ENCODE results near the gene CPVL. TPM values are rescaled to one million over a fixed set of nuclear protein-coding genes. Genes with fewer than 3 reads are reported as not detected.

The CPVL gene
- total and polyA plus RNA-seq, 4 donors = 6.0 to 39.0 (median 12.9) TPM

- H3K9ac ChIP-seq (ENCODE audit: low read depth in 1 of 2, low read length in 2 of 2) = no peak overlapping the region
- no peaks in the 10 kb centered on the region for H3K9me3 ChIP-seq (ENCODE audit: control insufficient read depth in 4 of 4, low read length in 3 of 4)
- no peak overlapping the region for H3K27ac ChIP-seq (ENCODE audit: low read depth in 1 of 2, low read length in 2 of 2)
- no peak overlapping the region for H3K4me3 ChIP-seq (ENCODE audit: low read depth in 1 of 3, low read length in 3 of 3)
- TF ChIP-seq JUND (IDR thresholded peaks at IDR 0.05) = no peak
- TF ChIP-seq, protein P1, sequence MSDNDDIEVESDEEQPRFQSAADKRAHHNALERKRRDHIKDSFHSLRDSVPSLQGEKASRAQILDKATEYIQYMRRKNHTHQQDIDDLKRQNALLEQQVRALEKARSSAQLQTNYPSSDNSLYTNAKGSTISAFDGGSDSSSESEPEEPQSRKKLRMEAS (IDR thresholded peaks at IDR 0.05) = no peak
- no peak for TF ChIP-seq YY1 (IDR thresholded peaks at IDR 0.05)
- no peak for TF ChIP-seq RXRA (IDR thresholded peaks at IDR 0.05)
- TF ChIP-seq ATF3 (IDR thresholded peaks at IDR 0.05) = no peak
- no peak for TF ChIP-seq EGR1 (IDR thresholded peaks at IDR 0.05; ENCODE audit: low read depth in 2 of 2)
- no peak for TF ChIP-seq TAF1 (conservative IDR thresholded peaks at IDR 0.05)
- no peak for TF ChIP-seq GABPA (IDR thresholded peaks at IDR 0.05 in 1 of 2, conservative IDR thresholded peaks at IDR 0.05 in 1 of 2)
- TF ChIP-seq RAD21 (IDR thresholded peaks at IDR 0.05) = no peak
- TF ChIP-seq FOXA2 (IDR thresholded peaks at IDR 0.05) = no peak
- TF ChIP-seq CTCF (IDR thresholded peaks at IDR 0.05; ENCODE audit: low read depth, low read length, missing input control) = no peak
- TF ChIP-seq FOXA1 (IDR thresholded peaks at IDR 0.05) = no peak
- 87% methylated on average over 11 of the region's 11 CpGs for WGBS
- DNase-seq (ENCODE audit: low spot score) = no peak
- H3K27me3 ChIP-seq (ENCODE audit: control insufficient read depth in 4 of 4, insufficient read depth in 4 of 4, low read length in 3 of 4) = no peaks in the 10 kb centered on the region
- no peaks in the 10 kb centered on the region for H3K4me1 ChIP-seq (ENCODE audit: control insufficient read depth in 4 of 4, insufficient read depth in 4 of 4, low read length in 3 of 4)
- H3K36me3 ChIP-seq (ENCODE audit: control insufficient read depth in 4 of 4, insufficient read depth in 3 of 4, low read depth in 1 of 4, low read length in 3 of 4) = no peaks in the 10 kb centered on the region
Measured at GRCh38 chr7:28986028-28986764, 160.1 kb downstream of the CPVL start.

DNA sequence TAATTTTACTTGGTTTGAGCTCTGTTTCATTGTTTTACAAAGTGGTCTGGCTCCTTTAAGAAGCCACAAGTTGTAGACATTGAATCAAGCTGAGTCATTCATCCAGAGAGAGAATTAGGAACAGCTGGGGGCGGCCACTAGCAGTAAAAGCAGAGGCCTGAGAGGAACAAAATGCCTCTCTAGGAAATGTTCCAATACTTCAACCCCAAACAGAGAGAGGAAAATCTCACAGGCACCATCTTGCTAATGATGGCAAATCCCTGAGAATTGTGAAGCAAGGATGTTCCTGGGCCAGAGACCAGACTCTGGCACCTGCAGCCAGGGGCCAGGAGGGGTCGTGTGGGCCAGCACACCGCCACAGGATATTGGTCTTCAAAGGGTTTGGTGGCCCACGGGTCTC, 161.7 kb downstream of the CPVL start:
- peaks cover 0 to 4% (median under 1%) of the 10 kb centered on the region in 4 donors for H3K9me3 ChIP-seq (ENCODE audit: control insufficient read depth in 4 of 4, low read length in 3 of 4)
- H3K36me3 ChIP-seq (ENCODE audit: control insufficient read depth in 4 of 4, insufficient read depth in 3 of 4, low read depth in 1 of 4, low read length in 3 of 4) = no peaks in the 10 kb centered on the region
- H3K27me3 ChIP-seq (ENCODE audit: control insufficient read depth in 4 of 4, insufficient read depth in 4 of 4, low read length in 3 of 4) = no peaks in the 10 kb centered on the region
- no peak for DNase-seq (ENCODE audit: low spot score)
- H3K4me3 ChIP-seq (ENCODE audit: low read depth in 1 of 3, low read length in 3 of 3) = no peak overlapping the region
- no peaks in the 10 kb centered on the region for H3K4me1 ChIP-seq (ENCODE audit: control insufficient read depth in 4 of 4, insufficient read depth in 4 of 4, low read length in 3 of 4)
- 71% methylated on average over 4 of the region's 4 CpGs for WGBS
- H3K27ac ChIP-seq (ENCODE audit: low read depth in 1 of 2, low read length in 2 of 2) = no peak overlapping the region
- no peak overlapping the region for H3K9ac ChIP-seq (ENCODE audit: low read depth in 1 of 2, low read length in 2 of 2)
- TF ChIP-seq HNF4A (conservative IDR thresholded peaks at IDR 0.05) (no peak), FOXA2 (IDR thresholded peaks at IDR 0.05) (no peak), FOXA1 (IDR thresholded peaks at IDR 0.05) (no peak), ZBTB33 (IDR thresholded peaks at IDR 0.05) (no peak), RAD21 (IDR thresholded peaks at IDR 0.05) (no peak), ATF3 (IDR thresholded peaks at IDR 0.05) (no peak), JUND (IDR thresholded peaks at IDR 0.05) (no peak), NR2F2 (IDR thresholded peaks at IDR 0.05) (no peak), GABPA (IDR thresholded peaks at IDR 0.05 in 1 of 2, conservative IDR thresholded peaks at IDR 0.05 in 1 of 2) (no peak), YY1 (IDR thresholded peaks at IDR 0.05) (no peak), CTCF (IDR thresholded peaks at IDR 0.05; ENCODE audit: low read depth, low read length, missing input control) (no peak)
